OCI-LY3 (cell line): ENCODE data around the gene CITED1.

ENCODE experiments used
- H2AFZ ChIP-seq: fragments of 200-600, 300-600 bp; shearing (Covaris generic); 2 replicates; pipeline ENCODE4 v1.6.0; 2014; ENCODE audit warnings: antibody characterized with exemption, low read depth, low read length
- H3K27ac ChIP-seq: fragments of 200-600, 300-600 bp; sonication (generic); 2 replicates; pipeline ENCODE4 v1.5.1; 2014; ENCODE audit warnings: mild to moderate bottlenecking, low read length, moderate library complexity, mixed read lengths
- H3K27me3 ChIP-seq: fragments of 200-600, 300-600 bp; sonication (generic); 2 replicates; pipeline ENCODE4 v1.6.1; 2014; ENCODE audit warnings: low read depth, low read length, mixed read lengths
- H3K36me3 ChIP-seq: fragments of 200-600, 300-600 bp; sonication (generic); replicated peaks from 2 replicates; pipeline ENCODE3; 2014; ENCODE audit warnings: low read depth, low read length, mixed read lengths
- H3K4me1 ChIP-seq: fragments of 300-600, 200-600 bp; sonication (generic); 2 replicates; pipeline ENCODE4 v1.6.1; 2014; ENCODE audit warnings: low read length, mixed read lengths
- H3K4me2 ChIP-seq: fragments of 200-600, 300-600 bp; sonication (generic); 2 replicates; pipeline ENCODE4 v1.6.1; 2014; ENCODE audit warnings: low read length, mixed read lengths
- H3K4me3 ChIP-seq: fragments of 300-600, 200-600 bp; sonication (generic); 2 replicates; pipeline ENCODE4 v1.5.1; 2014; ENCODE audit warnings: antibody characterized with exemption, mild to moderate bottlenecking, low read length, moderate library complexity
- H3K79me2 ChIP-seq: fragments of 300-600, 200-600 bp; shearing (Covaris generic); 2 replicates; pipeline ENCODE4 v1.6.1; 2014; ENCODE audit warnings: mild to moderate bottlenecking, low read length, mixed read lengths
- H3K9ac ChIP-seq: fragments of 300-600, 200-600 bp; shearing (Covaris generic); 2 replicates; pipeline ENCODE4 v1.6.0; 2014; ENCODE audit warnings: mild to moderate bottlenecking, low read length, moderate library complexity
- H3K9me3 ChIP-seq: fragments of 200-600, 300-600 bp; shearing (Covaris generic); 2 replicates; pipeline ENCODE4 v1.6.1; 2014; ENCODE audit warnings: low read length, mixed read lengths; ENCODE audit not compliant: insufficient read depth
- H4K20me1 ChIP-seq: fragments of 200-600, 300-600 bp; sonication (generic); 2 replicates; pipeline ENCODE4 v1.6.1; 2016; ENCODE audit warnings: low read length, mixed read lengths; ENCODE audit not compliant: insufficient read depth
- EZH2phosphoT487 ChIP-seq: fragments of 200-600 bp; shearing (Covaris generic); IDR thresholded peaks from 2 replicates; pipeline ENCODE4 v1.6.1; 2018; ENCODE audit warnings: antibody characterized with exemption, mixed run types, low read depth
- TF ChIP-seq, protein P1 (sequence below): fragments of 200-600, 300-600 bp; sonication (generic); IDR thresholded peaks from 2 replicates; pipeline ENCODE4 v1.5.1; 2014; ENCODE audit warnings: antibody characterized with exemption, low read length, low read depth

Gene CITED1

DNA sequence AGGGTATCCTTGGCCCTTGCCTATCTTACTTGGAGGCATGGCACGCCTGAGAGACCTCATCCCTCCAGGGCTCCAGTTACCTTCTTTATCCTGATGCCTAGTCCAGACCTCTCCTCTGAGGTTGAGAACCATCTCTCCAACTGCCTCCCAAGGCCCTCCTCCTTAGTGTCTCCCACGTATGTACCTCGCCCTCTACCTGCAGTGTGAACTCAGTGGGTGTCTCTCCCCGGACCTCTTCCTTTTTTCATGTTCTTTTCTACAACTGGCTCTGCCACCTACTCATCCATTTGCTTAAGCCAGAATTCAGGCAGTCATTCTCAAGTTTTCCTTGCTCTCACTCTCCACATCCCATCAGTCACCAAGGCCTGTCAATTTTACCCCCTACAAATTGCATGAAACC, 45.3 kb downstream of the CITED1 start:
- Histone ChIP-seq H3K4me1 (no peaks in the 10 kb centered on the region), H3K9ac (no peak overlapping the region), H3K27me3 (no peaks in the 10 kb centered on the region), H3K9me3 (no peaks in the 10 kb centered on the region), H2AFZ (no peak overlapping the region), H3K4me3 (no peak overlapping the region), H3K36me3 (peaks cover 2% of the 10 kb centered on the region), H3K79me2 (no peaks in the 10 kb centered on the region), H4K20me1 (no peaks in the 10 kb centered on the region), H3K27ac (no peak overlapping the region), H3K4me2 (no peak overlapping the region)
- no peak for TF ChIP-seq EZH2phosphoT487
- TF ChIP-seq, protein P1, sequence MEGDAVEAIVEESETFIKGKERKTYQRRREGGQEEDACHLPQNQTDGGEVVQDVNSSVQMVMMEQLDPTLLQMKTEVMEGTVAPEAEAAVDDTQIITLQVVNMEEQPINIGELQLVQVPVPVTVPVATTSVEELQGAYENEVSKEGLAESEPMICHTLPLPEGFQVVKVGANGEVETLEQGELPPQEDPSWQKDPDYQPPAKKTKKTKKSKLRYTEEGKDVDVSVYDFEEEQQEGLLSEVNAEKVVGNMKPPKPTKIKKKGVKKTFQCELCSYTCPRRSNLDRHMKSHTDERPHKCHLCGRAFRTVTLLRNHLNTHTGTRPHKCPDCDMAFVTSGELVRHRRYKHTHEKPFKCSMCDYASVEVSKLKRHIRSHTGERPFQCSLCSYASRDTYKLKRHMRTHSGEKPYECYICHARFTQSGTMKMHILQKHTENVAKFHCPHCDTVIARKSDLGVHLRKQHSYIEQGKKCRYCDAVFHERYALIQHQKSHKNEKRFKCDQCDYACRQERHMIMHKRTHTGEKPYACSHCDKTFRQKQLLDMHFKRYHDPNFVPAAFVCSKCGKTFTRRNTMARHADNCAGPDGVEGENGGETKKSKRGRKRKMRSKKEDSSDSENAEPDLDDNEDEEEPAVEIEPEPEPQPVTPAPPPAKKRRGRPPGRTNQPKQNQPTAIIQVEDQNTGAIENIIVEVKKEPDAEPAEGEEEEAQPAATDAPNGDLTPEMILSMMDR = no peak

DNA sequence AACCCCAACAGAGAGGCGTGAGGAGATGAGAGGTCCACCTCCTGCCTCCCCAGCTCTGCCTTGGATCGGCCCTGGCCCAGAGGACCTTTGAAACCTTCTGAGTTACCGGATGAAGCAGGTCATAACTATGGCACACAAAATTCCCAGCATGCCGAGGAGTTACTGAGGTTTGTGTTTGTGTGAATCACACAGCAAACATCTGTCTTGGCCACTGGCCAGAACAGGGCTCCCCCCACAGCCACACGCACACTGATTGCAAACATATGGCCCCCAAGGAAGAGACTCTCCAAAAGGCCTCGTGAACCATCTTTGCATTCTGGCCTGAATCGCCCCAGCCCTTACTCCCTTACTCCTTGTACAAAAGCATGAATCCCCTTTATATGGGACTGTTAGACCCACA, 47.5 kb downstream of the CITED1 start:
- Histone ChIP-seq H3K27me3 (no peaks in the 10 kb centered on the region), H3K9ac (no peak overlapping the region), H2AFZ (no peak overlapping the region), H3K36me3 (no peaks in the 10 kb centered on the region), H3K4me1 (no peaks in the 10 kb centered on the region), H3K27ac (no peak overlapping the region), H3K79me2 (no peaks in the 10 kb centered on the region), H3K4me2 (no peak overlapping the region), H3K4me3 (no peak overlapping the region), H3K9me3 (no peaks in the 10 kb centered on the region), H4K20me1 (no peaks in the 10 kb centered on the region)
- TF ChIP-seq, protein P1 = no peak
- no peak for TF ChIP-seq EZH2phosphoT487

DNA sequence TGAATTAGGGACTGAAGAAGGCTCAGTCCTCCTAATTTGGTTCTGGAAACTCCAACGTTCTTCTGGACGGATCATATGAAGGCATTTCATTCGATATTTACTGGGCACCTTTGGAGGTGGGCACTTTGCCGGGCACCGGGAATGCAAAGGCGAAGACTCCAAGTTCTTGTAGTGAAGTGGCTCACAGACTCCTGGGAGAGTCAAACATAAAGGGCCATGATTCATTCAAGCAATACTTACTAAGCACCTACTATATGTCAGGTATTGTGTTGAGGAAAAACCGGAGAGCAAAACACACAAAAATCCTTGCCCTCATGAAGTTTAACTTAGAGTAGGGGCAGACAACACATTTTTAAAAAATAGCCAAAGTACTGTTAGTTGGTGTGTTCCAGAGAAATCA, 49.9 kb downstream of the CITED1 start:
- H3K4me1 ChIP-seq = no peaks in the 10 kb centered on the region
- no peak overlapping the region for H3K4me3 ChIP-seq
- H4K20me1 ChIP-seq = no peaks in the 10 kb centered on the region
- no peak overlapping the region for H3K27ac ChIP-seq
- H3K9ac ChIP-seq = no peak overlapping the region
- no peaks in the 10 kb centered on the region for H3K79me2 ChIP-seq
- H3K4me2 ChIP-seq = no peak overlapping the region
- H3K9me3 ChIP-seq = no peaks in the 10 kb centered on the region
- no peaks in the 10 kb centered on the region for H3K27me3 ChIP-seq
- no peak for TF ChIP-seq EZH2phosphoT487
- TF ChIP-seq, protein P1 = no peak
- H3K36me3 ChIP-seq = no peaks in the 10 kb centered on the region
- H2AFZ ChIP-seq = no peak overlapping the region

DNA sequence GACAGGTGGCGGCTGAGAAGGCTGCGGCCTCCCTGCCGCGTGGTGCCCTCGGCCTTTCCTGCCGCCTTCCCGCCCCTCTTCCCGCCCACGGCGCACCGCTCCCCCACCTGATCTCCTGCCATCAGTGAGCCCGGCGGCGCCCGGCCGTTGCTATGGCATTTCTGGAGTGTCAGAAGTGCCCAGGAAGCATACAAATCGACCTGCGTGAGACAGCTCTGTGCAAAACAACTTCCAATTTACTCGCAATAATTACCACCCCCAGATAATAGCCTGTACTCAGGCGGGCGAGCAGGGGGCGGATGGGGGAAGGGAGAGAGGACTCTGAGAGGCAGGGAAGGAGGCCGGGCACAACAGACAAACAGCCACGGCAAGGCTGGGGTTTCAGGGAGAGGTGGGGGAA, 50.3 kb downstream of the CITED1 start:
- Histone ChIP-seq H3K36me3 (no peaks in the 10 kb centered on the region), H3K9me3 (no peaks in the 10 kb centered on the region), H3K9ac (no peak overlapping the region), H3K27ac (no peak overlapping the region), H3K27me3 (no peaks in the 10 kb centered on the region), H2AFZ (no peak overlapping the region), H3K4me1 (no peaks in the 10 kb centered on the region), H3K4me2 (no peak overlapping the region), H3K79me2 (no peaks in the 10 kb centered on the region), H4K20me1 (no peaks in the 10 kb centered on the region), H3K4me3 (no peak overlapping the region)
- TF ChIP-seq, protein P1 = no peak
- TF ChIP-seq EZH2phosphoT487 = no peak
